GM18909 (cell line): Measurements from ENCODE around the gene RNF220.
"Not testable (repeated sequence)": the region's sequence is repeated elsewhere in the genome, so short reads cannot be mapped to it uniquely, and the experiment has no call there.

ENCODE experiments used
- ATAC-seq: cut with Tn5 transposase; IDR thresholded peaks from one replicate; pipeline ENCODE4 v1.9.1; 2021; ENCODE audit warnings: mild to moderate bottlenecking; ENCODE audit not compliant: unreplicated experiment, poor library complexity

The RNF220 gene

DNA sequence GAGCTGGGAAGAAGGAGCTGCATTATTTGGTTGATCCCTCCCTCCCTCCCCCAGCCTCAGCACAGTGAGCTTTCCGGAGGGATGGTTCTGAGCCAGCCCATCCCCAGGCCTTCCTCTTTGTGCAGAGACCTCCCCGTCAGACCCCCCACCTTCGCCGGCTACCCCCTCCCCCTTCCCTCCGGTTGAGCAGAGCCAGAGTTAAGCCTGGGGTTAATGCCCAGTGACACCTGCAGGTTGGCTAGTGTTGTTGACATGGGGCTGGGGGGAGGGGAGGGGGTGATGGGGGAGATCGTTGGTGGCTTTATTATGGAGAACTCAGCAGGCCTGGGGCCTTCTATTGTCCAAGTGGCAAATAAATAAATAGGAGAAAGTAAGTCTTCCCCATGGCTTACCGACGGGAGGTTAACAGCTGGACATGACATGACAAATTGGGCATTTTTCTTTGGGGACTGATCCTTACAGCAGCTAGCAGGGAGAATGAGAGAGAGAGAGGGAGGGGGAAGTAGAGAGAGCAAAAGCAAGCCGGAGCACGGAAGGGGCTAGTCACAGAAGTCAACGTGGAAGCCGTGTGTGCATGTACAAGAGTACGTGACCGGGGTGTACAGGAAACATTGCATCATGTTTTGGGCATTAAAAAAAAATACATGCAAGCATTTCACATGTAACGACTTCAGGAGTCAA, 138.1 kb downstream of the RNF220 start:
- ATAC-seq, result no peak

DNA sequence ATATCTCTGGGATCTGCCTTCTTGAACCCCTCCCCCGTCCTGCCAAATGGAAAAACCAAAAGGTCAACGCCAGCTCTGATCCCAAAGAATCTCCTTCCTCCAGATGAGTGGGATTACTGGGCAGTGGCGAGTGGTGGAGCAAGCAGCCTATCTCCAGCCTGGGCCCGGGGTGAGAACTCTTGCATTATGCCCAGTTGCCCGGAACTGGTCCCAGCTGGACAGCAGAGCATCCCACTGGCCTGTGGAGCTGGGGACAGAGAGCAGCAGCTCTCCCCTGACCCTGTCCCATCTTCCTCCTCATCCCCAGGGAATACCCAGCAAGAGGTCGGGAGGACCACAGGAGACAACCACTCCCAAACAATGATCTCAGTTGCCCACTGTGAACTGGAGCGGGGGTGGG, 138.7 kb downstream of the RNF220 start:
- no peak for ATAC-seq

DNA sequence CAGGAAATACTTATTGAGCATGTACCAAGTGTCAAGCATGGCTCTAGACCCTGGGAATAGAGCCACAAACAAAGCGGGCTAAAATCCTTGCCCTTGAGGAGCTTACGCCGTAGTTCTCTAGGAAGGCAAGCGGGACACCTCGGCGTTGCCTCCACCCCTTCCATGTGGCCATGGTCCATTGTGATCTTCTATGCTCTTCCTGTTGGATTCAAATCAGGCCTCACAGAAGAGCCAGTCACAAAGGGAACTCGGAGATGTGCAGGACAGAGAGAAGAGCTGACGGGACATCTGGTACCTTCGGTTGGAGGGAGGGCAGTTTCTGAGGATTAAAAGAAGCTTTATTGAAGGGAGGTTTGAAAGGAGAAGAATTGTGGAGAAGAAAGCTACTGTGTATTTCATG, 139.9 kb downstream of the RNF220 start:
- no peak for ATAC-seq

DNA sequence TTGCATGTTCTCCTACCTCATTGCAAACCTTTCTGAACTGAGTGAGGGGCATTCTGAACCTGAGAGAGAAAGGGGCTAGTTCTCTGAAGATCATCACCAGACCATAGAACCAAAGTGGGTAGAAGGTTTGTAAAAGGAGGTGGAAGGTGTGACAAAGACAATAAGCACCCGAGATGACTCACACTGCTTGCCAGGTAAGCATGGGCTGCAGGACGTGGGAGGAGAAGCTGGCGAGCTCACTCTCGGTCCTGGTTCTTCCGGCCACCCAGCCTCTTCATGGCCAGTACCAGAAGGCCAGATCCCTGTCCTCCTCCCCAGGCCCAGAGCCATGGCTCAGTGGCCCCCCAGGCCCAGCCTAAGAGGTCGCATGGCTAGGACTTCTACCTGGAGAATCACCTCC, 140.9 kb downstream of the RNF220 start:
- ATAC-seq, result no peak

DNA sequence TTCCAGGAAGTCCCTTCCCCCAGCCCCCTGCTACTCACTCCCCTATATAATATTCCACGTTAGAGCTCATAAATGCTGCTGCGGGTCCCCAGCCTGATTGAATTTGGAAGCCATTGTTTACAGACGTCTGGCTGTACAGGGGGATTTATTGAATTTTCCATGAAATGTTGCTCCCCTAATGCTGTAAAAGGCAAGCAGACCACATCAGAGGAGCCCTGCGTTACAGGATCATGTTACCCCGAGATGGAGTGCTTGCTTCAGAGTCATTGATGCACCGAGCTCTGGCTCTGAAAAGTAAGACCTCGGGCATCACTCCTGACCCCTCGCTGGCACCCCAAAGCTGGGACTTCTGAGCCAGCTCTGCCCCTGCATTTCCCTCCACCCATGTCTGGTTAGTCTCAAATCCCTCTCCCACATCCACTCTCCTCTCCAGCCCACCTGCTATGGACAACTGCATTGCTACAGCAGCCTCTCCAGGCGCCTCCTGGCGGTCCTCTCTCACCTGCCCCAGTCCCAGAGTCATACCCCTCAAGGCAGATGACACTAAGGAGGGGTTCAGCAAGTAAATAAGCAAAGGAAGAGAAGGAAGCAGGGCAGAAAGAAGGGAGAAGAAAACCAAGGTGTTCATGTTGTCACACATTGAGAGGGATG, 141.5 kb downstream of the RNF220 start:
- ATAC-seq, result no peak

DNA sequence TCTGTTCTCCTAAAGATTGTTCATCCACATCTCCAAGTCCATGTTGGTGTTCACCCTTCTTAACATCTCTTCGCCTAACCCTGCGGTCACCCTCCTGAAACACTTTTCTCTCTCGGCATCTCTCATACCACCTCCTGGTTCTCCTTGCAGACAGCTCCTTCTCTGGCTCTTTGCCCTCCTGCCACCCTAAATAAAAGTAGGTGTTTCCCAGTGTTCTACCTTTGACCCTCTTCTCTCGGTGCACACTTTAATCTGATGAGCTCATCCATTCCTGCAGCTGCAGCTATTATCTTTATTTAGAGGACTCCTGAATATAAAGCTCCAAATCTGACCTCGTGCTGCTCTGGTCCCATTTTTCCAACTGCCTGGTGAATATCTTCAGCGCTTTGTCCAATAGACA, 142.3 kb downstream of the RNF220 start:
- no peak for ATAC-seq

DNA sequence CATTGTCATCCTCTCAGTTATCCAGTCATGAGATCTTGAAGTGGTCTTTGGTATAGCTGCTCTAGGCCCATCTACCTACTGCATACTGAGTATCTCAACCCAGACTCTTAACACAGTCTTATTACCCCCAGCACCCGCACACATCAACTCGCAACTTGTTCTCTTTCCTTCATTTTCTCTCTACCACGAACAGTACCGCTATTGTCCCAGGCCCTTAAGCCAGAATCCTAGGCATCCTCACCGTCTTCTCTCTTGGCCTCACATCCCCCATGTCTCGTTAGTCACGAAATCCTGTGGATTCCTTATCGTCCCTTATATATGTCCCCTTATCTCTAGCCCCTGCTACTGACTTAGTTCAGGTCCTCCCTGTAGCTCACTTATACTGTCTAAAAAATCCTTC, 142.8 kb downstream of the RNF220 start:
- no peak for ATAC-seq

DNA sequence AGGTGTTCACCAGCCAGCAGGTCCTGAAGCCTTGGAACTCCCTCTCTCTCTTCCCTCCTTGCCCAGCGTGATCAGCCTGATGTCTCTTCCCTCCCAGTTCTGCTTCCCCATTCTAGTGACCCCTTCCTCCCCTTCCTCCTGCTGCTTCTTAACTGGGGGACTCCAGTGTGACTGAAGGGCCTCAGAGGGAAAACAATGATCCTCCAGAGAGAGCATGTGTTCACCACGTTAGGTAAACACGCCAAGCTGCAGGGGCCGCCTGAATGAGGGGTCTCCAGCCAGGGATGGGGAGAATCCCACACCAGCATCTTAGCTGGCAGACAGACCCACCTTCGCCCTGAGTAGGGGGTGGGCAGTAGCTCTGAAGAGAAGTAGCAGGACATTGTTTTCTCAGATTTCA, 144.5 kb downstream of the RNF220 start:
- no peak for ATAC-seq

DNA sequence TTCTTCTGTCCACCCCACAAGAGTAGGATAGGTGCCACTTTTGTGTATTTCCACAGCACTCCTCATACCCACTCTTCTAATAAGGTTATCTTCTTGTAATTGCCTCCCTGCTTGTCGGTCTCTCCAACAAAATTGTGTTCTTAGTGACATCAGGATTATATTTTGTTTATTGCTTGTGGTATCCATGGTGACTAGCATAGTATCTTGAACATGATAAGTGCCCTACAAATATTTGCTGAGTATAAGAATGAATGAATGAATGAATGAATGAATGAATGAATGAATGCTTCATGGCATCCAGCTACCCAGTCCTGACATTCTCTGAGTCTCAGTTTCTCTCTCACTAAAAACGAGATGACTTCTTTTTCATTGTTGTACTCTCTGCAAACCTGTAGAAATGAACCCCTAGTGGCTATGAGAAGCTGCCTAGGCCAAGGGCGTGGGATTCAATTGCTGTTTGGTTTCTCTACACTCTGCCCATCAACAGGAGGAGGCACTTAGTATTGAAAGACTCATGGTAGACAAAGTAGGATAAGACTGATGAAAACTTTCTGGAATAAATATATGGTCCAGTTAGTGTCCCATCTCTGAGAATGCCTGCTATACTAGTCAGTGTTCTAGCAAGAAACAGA, 148.2 kb downstream of the RNF220 start:
- ATAC-seq, result no peak

DNA sequence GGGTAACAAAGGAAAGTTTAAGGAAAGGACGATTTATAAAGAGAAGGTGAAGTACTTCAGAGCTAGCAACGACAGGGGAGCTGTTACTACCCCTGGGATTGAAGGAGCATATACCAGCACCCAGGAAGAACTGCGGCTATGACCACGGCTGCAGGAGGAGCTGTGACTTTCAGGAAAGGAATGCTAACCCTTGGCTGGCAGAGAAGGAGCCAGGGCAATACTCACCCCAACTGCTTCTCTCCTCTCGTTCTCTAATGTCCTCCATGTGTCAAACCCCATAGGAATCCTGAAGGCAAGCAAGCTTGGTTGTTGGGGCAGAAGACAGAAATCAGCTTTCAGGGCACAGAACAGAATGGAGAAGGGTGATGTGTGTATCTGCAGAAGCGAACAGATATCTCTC, 148.7 kb downstream of the RNF220 start:
- no peak for ATAC-seq

DNA sequence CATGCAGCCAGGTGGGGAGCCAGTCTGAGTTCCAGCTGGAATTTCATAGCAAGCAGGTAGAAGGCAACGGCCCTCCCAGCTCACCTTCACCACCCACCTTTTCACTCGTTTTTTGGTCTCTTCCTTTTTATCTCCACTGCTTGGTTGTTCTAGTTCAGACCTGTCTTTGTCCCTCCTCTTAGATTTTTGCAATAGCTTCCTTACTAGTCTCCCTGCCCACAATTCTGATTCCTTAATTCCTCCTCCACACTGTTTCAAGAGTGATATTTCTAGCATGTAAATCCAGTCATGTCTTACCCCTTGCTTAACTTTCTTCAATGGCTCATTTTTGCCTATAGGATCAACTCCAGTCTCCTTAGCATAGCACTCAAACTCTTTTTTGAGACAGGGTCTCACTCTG, 149.7 kb downstream of the RNF220 start:
- ATAC-seq, result no peak

DNA sequence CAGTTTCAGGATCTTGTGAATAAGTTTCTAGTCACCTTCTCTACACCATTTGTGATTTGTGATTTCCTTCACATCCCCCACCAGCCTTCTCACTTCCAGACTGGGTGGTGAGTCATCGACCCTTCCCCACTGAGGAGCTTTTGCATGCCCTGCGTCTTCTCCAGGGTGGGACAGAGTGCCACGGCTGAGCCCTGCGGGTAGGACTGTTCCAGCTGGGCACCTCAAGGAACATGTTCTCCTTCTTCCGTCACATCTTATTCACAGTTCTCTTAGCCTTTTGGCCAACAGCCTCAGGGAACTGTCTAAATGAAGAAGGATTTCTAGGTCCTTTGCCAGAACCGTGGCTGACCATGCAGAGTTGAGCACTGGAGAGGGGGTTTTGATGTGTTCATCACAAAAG, 152.7 kb downstream of the RNF220 start:
- no peak for ATAC-seq

DNA sequence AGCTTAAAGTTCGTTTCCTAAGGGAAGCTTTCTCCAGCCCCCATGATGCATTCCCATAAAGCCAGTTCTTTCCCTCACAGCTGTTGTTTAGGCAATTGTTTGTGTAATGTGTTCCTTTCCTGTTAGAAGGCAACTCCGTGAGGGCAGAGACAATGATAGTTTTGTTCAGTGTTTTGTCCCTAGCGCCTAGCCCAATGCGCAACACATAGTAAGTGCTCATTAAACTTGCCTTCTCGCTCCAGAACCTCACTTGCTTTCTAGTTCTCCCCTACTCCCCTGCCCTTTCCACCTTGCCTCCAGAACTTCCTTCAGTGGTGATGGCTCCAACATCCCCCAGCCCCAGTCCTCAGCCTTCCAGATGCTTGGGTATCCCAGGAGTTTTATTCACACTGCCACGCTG, 153.8 kb downstream of the RNF220 start:
- no peak for ATAC-seq

DNA sequence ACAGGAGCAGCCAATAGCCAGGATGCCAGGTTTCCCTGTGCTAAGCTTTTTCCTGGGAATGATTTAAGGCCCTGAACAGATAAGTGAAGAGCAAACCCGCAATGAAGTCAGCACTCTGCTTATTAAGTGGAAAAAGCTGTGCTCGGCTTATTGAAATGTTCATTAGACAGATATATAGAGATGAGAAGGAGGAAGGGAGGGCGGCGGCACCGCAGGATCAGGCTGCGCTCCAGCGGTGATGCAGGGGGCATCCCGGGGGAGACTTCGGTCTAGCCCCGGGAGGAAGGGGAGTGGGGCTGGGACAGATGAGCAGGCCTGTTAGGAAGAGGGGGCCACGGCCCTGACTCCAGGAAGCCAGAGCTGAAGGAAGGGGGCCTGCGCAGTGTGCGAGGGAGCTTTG, 154.3 kb downstream of the RNF220 start:
- no peak for ATAC-seq

DNA sequence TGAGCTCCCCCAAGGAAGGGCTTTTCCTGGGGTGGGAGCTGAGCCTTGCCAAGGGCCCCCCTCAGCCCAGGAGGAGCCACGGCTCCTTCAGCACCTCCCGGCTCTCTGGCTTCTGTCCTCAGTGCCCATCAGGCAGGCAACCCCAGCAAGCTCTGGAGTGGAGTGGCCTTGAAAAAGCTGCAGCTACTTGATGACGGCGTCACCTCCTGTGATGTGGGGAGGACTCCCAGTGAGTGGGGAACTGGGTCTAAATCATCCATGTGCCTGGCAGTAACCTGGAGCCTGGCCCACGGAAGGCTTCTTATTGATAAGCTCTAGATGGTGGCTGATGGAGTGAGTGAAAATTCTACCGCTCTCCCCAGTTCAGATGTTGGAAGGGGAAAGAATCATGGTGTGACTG, 154.9 kb downstream of the RNF220 start:
- no peak for ATAC-seq

DNA sequence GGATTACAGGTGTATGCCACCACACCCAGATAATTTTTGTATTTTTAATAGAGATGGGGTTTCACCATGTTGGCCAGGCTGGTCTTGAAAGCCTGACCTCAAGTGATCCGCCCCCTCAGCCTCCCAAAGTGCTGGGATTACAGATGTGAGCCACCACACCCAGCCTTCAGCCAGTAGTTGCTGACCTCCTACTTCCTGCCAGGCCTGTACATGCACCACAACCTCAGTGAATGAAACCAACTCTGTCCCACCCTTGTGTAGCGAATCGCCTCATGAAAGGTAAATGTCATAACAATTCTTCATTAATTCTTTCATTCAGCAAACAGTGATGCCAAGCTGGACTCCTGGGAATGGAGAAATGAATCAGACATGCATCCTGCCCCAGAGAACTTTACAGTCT, 155.6 kb downstream of the RNF220 start:
- ATAC-seq, result not testable (repeated sequence)

DNA sequence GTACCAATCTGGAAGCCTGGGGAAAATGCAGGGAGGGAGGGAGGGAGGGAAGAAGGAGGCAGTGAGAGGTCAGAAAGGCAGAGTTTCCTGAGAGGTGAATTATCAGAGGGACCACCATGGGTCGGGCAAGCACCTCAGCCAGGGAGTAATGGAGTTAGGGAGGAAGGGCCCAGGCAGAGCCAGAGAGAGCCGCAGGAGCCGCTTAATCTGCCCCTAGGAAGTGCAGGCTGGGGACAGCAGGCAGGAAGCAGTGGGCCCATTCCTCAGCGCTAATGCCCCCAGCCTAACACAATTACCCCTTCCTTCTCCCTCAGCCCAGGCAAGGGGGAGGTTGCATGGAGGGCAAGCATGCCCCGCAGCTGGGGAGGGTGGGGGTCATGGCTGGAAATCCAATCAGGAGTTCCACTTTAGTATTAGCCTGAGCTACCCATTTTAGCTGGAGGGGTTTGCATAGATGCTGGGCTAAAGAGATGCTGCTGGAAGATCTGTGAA, 160.2 kb downstream of the RNF220 start:
- ATAC-seq, result no peak

DNA sequence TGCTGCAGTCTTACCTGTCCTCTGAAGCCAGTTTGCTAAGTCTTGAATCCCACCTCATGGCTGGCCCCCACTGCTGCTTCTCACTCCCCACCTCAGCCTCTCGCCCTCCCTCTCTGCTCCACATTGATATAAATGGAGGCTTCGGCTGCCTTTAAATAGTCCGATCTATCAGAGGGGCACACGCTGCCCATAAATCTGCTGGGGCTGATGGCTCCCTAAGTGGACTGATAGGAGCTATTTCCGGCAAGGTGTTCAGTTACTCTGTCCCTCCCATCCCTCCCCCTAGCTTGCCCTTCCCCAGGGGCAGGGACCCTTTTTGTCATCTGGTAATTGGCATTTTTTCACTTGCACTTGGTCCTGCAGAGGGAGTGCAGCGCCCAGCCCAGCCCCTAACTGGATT, 160.8 kb downstream of the RNF220 start:
- no peak for ATAC-seq

DNA sequence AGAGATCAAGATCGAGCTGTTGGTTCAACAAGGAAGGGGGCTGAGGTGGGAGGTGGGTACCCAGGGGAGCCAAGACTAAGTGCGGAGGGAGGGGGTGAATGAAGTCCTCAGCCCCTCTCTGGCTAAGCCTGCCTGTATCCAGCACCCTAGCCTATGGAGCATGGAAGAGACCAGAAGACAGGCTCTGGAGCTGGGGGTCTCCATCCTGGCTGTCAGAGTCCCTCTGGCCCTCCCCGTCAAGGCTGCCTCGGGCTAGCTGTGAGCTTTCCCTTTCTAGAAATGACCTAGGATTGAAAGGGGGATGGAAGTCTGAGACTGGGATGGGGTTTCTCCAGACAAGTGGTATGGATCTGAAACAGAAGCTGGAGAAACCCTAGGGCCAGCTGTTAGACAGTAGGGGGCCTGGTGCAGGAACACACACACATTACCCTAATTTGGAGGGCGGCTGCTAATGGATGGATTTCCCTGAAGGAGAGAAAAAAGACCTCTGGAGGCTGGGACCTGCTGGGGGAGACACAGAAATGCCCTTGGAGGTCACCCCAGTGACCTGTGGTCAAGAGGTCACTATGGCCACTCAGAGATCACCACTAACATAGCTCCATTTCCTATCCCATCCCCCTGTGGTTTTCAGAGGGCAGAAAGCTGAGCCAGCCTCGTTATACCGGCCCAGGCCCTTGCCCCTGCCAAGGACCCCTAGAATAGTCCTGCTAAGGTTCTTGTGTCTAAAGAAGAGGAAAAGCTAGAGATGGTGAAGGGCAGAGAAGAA, 161.4 kb downstream of the RNF220 start:
- no peak for ATAC-seq

DNA sequence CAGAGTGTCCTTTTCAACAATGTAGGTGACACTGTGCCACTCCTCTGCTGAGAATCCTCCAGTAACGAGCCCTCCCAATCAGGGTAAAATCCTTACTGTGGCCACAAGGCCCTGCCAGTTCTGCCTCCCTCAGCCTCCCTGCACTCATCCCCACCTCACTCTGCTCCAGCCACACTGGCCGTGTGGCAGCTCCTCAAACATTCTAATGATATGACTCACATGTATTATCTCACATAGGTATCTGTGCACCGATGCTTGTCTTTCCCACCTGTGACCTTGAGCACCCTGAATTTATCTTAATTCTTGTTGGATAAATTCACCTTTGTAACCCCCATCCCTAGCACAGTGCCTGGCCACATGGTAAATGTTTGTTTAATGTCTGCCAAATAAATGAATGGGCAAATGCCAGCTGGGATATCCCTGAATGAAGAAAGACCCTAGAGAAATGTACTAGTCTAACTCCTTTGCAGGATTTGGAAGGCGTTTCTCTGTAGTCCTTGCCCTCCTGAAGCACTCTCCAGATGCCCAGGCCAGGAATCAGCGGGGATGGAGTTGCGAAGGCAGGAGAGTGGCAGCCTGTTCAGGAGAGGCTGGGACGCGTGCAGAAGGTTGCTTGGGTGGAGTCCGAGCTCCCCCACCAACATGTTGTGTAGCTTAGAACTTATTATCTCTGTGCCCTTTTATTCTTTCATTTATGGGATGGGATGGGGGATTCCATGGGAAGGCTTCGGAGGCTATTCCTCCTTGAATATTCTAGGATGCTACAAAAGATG, 163.3 kb downstream of the RNF220 start:
- ATAC-seq, result no peak
